ENCODE results near the gene CELSR1.

The CELSR1 gene

DNA sequence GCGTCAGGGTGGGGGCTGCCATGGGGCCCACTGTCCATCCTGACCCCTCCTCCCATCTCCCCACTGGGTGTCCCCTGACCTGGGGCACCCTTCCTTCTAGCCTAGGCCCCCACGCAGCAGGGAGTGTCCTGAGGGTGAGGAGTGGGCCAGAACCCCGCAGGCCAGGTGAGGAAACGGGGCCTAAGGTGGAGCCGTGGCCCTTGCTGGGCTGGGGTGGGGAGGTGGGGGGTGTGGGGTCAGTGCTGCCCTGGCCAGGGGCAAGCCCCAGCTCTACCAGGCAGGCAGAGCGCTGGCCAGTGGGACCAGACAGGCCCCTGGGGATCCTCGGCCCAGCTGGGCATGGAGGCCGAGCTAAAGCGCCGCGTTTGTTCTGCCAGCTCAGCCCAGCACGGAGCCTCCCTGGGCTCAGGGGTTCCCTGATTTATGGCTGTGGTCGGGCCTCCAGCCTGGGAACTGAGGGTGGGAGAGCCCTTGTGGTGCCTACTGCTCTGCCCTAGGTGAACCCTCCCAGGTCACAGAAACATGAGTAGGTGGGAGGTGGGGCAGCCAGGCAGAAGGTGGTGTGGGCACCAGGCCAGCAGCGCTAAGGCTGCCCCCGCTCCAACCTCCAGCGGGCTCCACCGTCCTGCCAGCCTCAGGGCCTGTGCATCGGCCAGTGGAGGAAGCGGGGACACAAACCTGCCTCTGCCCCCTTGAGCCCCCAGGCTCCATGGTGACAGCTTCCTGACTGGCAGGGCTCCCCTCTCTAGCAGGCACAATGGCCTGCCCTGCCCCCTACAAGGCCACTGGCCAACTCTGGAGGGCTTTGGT, 179.5 kb downstream of the CELSR1 start:
- DNase-seq: no peak

DNA sequence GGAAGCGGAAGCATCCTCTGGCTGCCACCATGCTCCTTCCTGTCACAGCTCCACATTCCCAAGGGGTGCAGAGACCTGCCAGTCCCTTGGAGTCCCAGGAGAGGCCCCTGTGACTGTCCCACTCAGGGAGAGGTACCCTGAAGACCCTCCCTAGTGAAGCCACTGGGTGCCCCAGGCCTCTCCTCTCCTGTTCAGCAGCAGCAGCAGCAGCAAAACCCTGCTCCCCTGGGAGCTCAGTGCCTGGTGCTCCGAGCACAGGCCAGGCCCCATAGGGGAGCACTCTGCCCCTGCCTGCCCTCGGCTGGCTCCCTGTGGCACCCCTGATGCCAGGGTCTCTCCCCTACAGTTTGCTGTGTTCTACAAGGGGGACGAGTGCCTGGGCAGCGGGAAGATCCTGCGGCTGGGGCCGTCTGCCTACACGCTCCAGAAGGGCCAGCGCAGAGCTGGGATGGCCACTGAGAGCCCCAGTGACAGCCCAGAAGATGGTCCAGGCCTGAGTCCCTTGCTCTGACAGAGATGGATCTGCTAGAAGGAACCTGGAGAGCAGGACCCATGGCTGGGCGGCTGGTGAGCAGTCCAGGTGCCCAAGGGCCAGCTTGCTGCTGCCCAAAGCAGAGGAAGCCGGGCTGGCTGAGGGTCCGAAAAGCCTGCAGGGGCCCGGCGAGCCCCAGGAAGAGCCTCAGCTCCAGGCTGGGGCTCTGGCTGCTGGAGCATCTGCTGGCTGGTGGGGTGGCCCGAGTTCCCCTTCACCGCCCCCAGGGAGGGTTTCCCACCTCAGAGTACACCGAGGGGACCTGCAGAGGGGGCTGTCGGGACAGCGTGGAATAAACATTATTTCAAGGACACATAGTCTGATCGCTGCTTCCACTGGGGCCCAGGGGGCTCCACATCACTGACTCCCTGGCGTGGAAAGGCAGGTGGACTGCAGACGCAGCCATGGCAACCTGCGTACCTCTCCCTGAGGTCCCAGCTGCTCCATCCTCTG, 180.6 kb downstream of the CELSR1 start:
- no peak for DNase-seq

DNA sequence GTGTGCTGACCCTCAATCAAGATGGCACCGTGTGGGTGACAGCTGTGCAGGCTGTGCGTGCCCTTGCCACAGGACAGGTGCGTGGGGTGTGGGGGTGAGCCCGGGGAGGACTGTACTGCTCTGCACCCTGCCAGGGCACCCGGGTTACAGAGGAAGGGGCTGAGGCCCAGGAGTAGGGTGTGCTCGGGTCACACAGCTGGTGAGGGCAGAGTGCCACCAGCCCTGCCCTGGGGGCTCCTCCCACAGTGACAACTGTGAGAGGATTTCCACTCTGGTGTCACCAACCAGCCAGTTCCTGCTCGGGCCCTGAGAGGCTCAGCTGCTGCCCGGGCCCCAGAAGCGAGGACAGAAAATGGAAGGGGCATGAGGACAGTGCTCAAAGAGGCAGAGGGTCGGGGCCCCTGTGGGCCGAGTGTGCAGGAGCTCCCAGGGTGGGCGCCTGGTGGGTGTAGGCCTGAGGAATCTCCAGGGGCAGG, 181.4 kb downstream of the CELSR1 start:
- DNase-seq: no peak

DNA sequence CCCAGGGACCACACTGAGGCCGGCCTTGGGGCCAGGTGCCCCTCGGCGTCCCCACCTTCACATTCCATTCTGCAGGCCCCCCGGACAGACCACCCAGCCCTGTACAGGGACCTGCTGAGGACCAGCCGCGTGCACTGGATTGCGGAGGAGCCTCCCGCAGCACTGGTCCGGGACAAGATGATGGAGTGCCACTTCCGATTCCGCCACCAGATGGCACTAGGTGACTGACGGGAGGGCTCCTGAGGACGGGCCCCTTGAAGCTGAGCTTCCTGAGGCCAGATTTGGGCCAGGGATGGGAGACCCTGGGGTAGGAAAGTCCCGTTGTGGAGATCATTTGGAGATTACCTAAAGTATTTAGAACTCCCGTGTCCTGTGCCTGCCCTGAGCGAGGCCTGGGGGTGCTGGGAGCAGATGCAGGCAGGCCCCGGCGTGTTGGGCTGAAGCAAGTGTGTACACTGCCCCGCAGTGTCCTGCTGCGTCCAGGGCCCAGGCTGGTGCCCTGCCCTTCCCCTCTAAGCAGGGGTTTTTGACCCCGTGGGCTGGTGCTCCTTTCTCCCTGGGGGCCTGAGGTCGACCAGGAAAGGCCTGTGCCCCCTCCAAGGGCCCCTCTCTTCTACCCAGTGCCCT, 181.9 kb downstream of the CELSR1 start:
- peak; percentile 73 for DNase-seq

DNA sequence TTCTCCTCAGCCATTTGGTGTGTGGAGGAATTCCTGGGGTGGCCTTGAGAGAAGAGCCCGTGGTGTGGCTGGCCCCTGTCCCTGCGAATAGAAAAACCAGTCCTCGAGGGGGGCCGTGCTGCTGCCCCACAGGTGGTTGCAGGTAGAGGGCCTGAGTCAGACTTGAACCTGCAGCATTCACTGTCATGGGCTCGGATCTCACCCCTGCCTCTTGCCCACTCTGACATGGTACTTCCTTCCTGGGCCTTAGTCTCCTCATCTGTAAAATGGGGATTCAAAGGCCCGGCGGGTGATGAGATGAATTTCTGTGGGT, 182.5 kb downstream of the CELSR1 start:
- DNase-seq: no peak

DNA sequence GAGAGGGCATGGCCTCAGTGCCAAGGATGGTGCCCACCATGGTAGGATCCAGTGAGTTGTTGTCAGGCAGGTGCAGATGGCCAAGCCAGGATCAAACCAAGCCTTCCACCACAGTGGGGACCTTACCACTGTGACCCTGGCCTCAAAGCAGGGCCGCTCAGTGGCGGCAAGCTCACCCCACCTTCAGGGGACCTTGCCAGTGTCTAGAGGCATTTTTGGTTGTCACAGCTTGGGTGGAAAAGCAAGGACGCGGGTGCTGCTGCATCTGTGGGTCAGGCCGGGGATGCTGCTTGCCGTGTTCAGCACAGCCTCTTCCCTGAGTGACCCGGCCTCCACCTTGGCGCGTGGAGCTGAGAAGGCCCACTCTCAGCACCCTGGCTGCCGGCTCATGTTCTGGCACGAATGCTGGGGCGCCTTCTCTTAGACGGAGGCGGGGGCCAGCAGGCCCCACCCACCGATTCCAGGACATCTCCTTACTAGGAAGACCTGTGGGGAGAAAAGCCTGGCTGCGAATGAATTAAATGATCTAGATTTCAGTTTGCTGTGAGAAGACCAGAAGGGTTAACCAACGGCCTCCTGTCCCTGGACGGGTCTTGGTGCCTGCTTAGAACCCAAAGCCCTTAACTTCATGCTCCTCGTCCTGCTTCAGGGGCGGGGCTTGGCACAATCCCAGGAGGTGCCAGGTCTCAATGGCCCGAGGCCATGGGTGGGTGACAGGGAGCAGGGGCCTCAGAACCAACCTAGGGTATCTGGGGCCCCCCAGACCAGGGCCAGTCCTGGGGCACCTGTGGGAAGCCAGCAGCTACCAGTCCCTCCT, 183.0 kb downstream of the CELSR1 start:
- no peak for DNase-seq

DNA sequence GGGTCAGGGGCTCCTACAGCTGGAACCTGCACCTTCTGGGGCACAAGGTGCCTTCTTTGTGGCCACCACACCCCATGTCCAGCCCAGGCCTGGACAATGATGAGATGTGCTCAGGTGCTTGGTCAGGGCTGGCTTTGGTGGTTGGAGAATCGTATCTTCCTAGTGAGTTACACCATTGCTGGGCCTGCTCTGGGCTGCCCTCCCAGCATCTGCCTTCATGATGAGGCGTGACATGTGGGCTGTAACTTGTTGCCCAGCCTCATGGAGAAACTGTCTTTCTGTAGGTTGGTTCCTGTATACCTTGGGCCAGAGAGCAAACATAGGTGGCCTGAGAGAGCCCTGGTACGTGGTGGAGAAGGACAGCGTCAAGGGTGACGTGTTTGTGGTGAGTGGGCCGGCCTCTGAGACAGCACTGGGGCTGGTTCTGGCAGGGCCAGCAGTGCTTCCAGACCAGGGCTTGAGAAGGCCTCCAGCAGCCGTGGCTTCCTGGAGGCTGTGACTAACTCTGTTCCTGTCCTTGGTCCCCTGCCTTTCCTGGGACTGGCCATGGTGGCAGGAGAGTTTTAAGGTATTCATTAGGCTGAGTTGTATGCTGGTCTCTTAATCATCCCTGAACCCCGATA, 183.8 kb downstream of the CELSR1 start:
- DNase-seq: no peak

DNA sequence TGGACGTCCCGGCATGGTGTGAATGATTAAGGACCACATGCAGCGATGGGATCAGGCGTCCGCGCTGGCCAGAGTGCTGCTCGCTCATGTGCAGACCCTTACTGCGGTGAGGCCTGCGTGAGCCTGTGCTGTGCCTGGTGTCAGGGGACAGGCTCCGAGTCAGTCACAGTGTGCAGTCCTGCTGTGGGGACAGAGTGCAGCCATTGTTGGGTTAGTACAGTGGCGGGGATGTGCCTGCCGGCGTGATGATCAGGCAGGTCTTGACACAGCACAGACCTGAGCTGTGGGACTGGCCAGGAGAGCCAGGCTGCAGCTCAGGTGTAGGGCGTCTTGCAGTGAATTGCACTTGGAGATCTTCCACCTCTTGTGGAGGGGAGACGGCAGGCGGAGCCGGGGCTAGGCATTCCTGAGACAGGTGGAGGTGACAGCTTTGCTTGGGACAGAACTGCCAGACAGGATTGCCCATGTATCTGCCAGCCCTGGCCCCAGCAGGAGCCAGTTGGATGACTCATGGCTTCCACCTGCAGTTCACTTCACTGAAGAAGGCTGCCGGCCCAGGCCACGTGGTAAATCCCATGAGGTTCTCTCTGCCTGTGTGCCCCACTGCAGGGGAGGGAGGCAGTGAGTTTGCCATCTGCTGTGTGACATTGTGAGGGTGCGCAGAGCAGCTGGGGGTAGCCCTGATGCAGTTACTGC, 184.6 kb downstream of the CELSR1 start:
- DNase-seq: peak; percentile 39

DNA sequence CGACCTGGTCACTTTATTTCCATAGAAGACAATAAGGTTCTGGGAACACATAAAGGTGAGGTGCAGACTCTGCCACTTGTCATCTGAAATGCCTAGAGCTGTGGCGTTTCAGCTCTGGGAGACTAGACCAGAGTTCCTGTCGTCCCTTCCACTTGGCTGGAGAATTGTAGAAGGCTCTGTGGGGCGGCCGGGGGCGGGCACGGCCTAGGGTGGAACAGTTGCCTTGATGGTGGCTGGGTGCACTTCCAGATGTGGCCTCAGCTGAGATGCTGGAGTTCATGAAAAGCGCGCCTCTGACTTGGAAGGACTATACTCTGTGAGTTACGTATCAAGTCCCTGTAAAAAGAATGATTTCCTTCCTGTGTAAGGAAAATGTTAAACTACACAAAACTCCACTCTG, 185.1 kb downstream of the CELSR1 start:
- no peak for DNase-seq

DNA sequence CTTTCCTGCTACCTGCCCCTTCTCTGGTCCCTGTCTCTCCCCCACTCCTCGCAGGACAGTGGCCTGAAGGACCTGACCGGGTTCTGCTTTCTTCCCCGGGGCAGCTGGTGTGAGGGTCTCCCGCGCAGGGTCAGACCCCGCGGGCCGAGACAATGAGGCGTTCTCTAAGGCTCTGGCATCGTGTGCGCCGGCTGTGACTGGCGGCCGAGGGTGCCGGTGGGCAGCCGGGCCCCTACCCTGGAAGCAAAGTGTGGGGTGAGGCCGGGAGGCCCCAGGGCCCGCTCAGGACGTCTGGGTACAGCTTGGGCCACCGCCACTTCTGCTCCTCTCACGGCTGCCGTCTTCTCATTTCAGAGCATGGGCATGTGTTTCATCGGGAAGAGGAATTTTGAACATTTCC, 185.7 kb downstream of the CELSR1 start:
- no peak for DNase-seq

DNA sequence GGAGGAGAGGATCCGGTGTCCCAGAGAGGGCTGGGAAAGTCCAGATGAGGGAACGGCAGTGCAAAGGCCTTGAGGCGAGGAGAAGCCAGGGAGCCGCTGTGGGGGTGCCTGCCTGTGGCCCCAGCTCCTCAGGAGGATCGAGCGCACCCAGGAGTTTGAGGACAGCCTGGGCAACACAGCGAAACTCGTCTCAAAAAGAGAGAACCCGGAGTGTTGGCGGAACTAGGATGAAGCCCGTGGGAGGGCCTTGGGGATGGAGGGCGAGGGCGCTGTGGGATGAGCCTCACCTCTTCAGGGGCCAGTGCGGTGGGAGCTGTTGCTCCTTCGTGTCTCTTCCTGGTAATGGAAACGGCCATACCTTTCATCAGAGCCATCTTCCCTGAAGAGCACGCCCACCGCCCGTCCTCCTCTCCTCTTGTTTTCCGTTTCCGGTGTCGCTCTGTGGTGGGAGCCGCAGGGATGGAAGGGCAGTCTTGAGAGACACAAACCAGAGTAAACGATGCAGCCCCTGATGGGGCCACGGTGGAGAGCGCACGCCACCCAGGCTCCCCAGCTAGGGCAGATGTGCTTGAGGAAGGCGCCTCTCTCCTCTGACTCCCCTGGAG, 186.2 kb downstream of the CELSR1 start:
- DNase-seq: no peak

DNA sequence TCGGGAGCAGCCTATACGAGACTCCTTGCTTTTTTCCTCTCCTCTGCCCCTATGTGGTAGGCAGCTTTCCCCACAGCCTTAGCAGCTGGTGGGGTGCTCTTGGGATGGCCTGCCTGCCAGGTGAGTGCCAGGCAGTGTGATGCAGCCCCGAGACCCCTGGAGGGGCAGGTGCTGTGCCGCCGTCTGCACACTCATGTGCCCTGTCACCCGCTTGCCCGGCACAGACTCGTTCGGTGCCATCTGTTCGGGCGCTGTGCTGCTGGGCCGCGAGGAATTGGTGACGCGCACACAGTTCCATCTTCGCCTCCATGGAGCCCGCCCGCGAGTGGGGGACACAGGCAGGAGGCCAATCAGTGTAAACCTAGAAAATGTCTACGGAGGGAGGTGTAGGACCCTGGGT, 186.8 kb downstream of the CELSR1 start:
- DNase-seq: no peak

DNA sequence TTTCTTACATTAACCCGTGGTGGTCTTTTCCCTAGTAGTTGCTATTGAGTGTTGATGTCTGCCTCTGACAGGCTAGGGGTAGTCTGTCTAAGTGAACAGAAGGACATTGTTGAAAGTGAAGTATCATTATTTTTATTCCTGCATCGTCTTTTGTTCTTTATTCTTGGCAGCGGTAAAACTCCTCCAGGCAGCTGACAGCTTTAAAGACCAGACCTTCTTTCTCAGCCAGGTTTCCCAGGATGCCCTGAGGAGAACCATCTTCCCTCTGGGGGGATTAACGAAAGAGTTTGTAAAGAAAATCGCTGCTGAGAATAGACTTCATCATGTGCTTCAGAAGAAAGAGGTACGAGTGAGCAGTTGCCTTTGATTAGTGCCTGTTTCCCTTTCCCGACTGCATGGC, 187.3 kb downstream of the CELSR1 start:
- DNase-seq: no peak

DNA sequence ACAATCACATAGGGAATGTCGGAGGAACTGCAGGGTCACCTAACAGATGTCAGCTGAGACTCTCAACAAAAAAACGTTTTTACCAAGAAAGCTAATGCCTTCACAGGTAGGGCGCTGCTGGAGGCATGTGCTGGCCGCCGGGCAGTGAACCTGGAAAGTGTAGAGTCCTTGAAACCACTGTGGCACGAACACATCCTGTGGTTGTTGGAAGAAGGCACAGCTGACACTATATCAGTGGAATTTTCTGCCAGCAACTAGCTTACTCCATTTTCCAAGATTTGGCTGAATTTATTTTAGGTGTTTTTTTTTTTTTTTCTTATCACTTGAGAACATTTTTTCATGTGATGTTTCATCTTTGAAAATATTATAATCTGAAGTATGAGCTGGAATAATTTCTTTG, 187.7 kb downstream of the CELSR1 start:
- DNase-seq: no peak

DNA sequence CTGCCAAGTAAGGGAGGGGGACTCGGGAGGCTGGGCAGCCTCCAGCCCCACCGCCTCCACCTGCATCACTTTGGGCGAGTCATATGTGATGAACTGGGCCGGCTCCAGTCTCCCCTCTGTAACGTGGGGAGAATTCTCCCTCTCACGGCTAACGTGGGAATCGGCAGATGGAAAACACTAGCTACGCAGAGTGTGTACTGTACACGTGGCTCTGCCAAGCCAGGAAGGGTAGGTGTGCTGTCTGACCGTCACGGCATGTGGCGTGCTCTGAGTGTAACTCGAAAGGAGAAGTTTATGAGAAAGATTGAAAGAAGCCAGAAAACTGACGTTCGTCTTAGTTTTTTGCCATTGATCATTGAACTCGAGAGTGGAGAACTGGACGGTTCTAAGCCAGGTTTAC, 188.2 kb downstream of the CELSR1 start:
- DNase-seq: no peak

DNA sequence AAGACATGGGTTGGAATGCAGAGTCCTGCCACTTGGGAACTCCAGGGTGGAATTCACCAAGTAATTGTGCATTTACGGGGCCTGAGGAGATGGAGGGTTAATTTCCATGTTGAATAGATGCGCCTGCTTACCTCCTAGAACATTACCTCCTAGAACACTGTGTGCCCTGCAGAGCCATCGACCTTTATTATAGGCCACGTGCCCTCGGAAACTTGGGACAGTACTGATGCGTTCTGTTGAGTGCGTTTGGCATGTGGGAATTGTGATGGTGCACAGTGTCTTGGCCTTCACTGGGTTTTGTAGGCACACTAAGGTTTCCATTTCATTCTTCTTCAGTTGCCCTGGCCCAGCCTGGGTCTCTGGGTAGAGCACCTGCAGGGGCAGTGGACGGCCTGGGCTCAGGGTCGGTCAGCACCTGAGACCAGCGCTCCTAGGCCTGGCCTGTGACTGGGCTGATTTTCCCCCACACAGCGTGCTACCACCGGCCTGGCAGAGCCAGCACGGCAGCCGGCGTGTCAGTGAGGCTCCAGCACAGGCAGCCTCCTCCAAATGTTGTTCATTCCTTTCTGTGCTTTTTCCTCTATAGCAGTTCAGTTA, 189.2 kb downstream of the CELSR1 start:
- DNase-seq: no peak

DNA sequence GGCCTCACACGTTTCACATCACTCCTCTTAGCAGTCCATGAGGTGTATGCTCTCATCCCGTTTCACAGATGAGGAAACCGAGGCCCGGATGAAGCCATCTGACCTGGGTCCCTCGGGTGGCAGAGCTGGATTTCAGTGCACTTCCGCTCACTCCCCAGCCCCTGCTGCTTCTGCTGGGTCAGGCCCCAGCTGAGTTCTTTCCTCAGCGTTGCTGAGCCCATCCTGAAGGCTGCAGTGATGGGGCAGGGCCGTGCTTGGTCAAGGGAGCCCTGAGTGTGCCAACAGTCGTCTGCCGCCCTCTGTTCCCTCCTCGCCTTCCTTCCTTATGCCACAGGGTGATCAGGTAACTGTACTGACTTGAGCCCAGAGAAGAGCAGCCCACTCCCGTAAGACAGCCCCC, 189.8 kb downstream of the CELSR1 start:
- no peak for DNase-seq

DNA sequence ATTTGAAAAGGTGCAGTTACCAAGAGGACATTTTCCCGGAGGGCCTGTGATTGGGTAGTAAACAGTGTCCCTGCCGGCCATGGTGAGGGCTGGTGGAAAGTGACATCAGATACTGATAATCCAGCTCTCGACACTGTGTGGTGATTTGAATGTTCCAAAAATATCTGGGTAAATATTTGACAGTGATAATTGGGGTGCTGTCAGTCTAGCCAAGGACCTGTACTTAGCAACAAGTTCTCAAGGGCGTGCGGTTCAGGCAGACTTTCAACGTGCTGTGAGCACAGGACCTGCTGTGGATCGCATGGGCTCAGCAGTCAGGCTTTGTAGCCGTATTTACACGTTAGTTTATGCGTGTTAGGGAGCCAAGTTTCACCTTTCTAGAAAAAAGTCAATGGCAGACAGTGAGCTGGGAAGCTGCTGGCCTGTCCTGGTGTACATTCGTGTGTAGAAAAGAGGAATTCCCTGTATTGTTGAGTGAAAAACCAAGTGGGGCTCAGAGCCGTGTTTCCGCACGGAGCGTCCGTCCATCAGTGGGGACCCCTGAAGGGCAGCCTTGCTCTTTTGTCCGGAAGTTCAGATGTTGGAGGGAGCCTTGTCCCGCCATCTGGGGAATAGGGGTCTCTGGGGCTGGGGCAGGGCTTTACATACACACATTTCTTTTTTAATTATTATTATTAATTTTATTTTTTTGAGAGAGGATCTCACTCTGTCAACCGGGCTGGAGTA, 190.6 kb downstream of the CELSR1 start:
- DNase-seq: no peak

DNA sequence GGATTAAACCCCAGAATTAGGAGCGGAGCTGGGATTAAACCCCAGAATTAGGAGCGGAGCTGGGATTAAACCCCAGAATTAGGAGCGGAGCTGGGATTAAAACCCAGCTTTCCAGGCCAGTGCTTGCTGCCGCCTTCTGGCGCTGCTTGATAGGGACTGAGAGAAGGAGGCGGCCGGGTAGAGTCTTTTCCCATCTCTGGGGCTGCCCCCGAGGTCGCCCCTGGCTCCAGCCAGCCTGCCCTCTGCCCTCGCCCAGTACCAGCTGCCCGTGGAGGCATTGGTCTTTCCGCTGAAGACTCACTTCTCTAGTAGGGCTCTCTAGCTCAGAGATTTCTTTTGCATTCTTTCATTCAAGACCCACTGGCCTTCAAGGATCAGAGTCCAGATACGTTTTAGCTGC, 196.7 kb downstream of the CELSR1 start:
- DNase-seq: no peak

DNA sequence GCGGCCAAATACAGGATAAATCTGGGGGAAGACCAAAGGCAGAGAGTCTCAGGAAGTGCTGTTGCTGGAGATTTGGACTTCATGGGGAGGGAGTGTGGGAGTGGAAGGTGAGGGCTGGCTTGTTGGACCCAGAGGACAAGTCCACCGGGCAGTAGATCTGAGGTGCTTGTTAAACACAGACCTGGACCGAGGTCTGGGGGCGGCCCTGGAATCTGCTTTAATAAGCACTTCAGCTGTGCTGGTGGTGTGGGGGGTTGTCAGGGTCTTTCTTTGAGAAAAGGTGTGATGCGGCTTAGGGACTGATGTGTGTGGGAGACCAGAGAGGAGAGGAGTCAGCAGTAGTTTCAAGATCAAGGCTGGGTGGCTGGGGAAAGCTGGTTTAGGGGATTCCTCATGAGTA, 197.5 kb downstream of the CELSR1 start:
- DNase-seq: no peak

Measured in stimulated activated CD4-positive, alpha-beta T cell treated with anti-CD3 and anti-CD28 coated beads, Interleukin-15, amount 100 ng/mL, for 24 hours (primary cell).